ENCODE results near the gene FHIT.

GRCh38 chr3:59777667-59778077 is 1473.6 kb downstream of the FHIT start:
- TF ChIP-seq CTCF (IDR thresholded peaks at IDR 0.05 in 4 of 5, conservative IDR thresholded peaks at IDR 0.05 in 1 of 5) = no peak
- TF ChIP-seq POLR2A (IDR thresholded peaks at IDR 0.05) = no peak
